GM12873 (cell line): ENCODE results near the gene TMEM38B.

ENCODE experiments used
- CTCF ChIP-seq: IDR thresholded peaks from 2 replicates; pipeline ENCODE4 v1.5.1; 2012; ENCODE audit warnings: low read depth, mild to moderate bottlenecking, moderate library complexity, low read length, control low read depth; ENCODE audit not compliant: insufficient read depth; ENCODE audit errors: missing control alignments

The TMEM38B gene

GRCh38 chr9:105673850-105674387 is 20.4 kb upstream of the TMEM38B start:
- TF ChIP-seq CTCF: no peak

- TF ChIP-seq CTCF: no peak
Observed at GRCh38 chr9:105676351-105676923, 17.9 kb upstream of the TMEM38B start.

GRCh38 chr9:105678163-105678562 is 16.2 kb upstream of the TMEM38B start:
- no peak for TF ChIP-seq CTCF

- TF ChIP-seq CTCF: no peak
Observed at GRCh38 chr9:105678781-105679180, 15.6 kb upstream of the TMEM38B start.

- no peak for TF ChIP-seq CTCF
Observed at GRCh38 chr9:105679257-105680022, 14.9 kb upstream of the TMEM38B start.

- TF ChIP-seq CTCF: no peak
Observed at GRCh38 chr9:105681313-105681712, 13.0 kb upstream of the TMEM38B start.

- TF ChIP-seq CTCF: no peak
Observed at GRCh38 chr9:105681724-105682123, 12.6 kb upstream of the TMEM38B start.
